HEK293T (cell line): ENCODE measurements around the gene AMN.

Experiments used
- BHLHE40 ChIP-seq: fragments of 450-650 bp; IDR thresholded peaks from 2 replicates; pipeline ENCODE4 v1.6.1; 2016; ENCODE audit warnings: mild to moderate bottlenecking, moderate library complexity, borderline replicate concordance
- FOXA1 ChIP-seq: fragments of 450-650 bp; IDR thresholded peaks from 2 replicates; pipeline ENCODE4 v1.6.1; 2016; ENCODE audit warnings: mild to moderate bottlenecking
- FOXM1 ChIP-seq: fragments of 450-650 bp; IDR thresholded peaks from 2 replicates; pipeline ENCODE4 v1.6.1; 2017; ENCODE audit warnings: mild to moderate bottlenecking, borderline replicate concordance
- HDGF ChIP-seq: fragments of 450-650 bp; IDR thresholded peaks from 2 replicates; pipeline ENCODE4 v1.6.1; 2017; ENCODE audit warnings: antibody characterized with exemption, borderline replicate concordance
- LEF1 ChIP-seq: fragments of 450-650 bp; IDR thresholded peaks from 2 replicates; pipeline ENCODE4 v1.6.1; 2017; ENCODE audit warnings: mild to moderate bottlenecking, borderline replicate concordance
- SP1 ChIP-seq: fragments of 450-650 bp; IDR thresholded peaks from 2 replicates; pipeline ENCODE4 v1.6.1; 2017
- SUZ12 ChIP-seq: fragments of 450-650 bp; IDR thresholded peaks from 2 replicates; pipeline ENCODE4 v1.6.1; 2016; ENCODE audit warnings: mild to moderate bottlenecking

- TF ChIP-seq FOXM1: no peak
- TF ChIP-seq SP1: no peak
- no peak for TF ChIP-seq SUZ12
- TF ChIP-seq FOXA1: no peak
- TF ChIP-seq BHLHE40: no peak
- TF ChIP-seq HDGF: no peak
- no peak for TF ChIP-seq LEF1
These were observed 42.8 kb downstream of the AMN start for GRCh38 chr14:102965282-102965681.
